ENCODE data around the gene HSPBP1.

HSPBP1 gene

GRCh38 chr19:55239004-55239403, 40.9 kb downstream of the HSPBP1 start:
- no peak overlapping the region for H3K4me3 ChIP-seq (ENCODE audit: low read length)
- TF ChIP-seq, protein P1, sequence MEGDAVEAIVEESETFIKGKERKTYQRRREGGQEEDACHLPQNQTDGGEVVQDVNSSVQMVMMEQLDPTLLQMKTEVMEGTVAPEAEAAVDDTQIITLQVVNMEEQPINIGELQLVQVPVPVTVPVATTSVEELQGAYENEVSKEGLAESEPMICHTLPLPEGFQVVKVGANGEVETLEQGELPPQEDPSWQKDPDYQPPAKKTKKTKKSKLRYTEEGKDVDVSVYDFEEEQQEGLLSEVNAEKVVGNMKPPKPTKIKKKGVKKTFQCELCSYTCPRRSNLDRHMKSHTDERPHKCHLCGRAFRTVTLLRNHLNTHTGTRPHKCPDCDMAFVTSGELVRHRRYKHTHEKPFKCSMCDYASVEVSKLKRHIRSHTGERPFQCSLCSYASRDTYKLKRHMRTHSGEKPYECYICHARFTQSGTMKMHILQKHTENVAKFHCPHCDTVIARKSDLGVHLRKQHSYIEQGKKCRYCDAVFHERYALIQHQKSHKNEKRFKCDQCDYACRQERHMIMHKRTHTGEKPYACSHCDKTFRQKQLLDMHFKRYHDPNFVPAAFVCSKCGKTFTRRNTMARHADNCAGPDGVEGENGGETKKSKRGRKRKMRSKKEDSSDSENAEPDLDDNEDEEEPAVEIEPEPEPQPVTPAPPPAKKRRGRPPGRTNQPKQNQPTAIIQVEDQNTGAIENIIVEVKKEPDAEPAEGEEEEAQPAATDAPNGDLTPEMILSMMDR (IDR thresholded peaks at IDR 0.05; ENCODE audit: insufficient read depth, low read depth, low read length, missing control alignments), result no peak
- no peak for DNase-seq (ENCODE audit: low read depth)

- H3K4me3 ChIP-seq (ENCODE audit: low read length), result no peak overlapping the region
- TF ChIP-seq, protein P1 (IDR thresholded peaks at IDR 0.05; ENCODE audit: insufficient read depth, low read depth, low read length, missing control alignments), result no peak
- no peak for DNase-seq (ENCODE audit: low read depth)
These were observed 41.9 kb downstream of the HSPBP1 start for GRCh38 chr19:55238030-55238429.

DNA sequence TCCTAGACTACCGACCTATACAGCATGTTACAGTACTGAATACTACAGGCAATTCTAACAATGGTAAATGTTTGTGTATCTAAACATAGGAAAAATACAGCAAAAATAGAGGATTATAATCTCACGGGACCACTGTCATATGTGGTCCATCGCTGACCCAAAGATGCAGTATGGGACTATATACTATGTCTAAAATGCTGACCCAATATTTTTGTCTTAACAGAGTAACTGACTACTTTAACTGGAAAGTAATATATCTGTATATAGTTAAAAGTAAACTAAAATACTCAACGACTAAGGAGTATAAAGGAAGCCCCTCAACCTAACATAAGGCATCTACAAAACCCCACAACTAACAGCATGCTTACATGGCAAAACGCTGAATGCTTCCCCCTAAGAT, 46.9 kb downstream of the HSPBP1 start:
- no peak for DNase-seq (ENCODE audit: low read depth)
- TF ChIP-seq, protein P1 (IDR thresholded peaks at IDR 0.05; ENCODE audit: insufficient read depth, low read depth, low read length, missing control alignments), result no peak

GRCh38 chr19:55232286-55232602, 47.7 kb downstream of the HSPBP1 start:
- TF ChIP-seq, protein P1 (IDR thresholded peaks at IDR 0.05; ENCODE audit: insufficient read depth, low read depth, low read length, missing control alignments), result no peak
- no peak for DNase-seq (ENCODE audit: low read depth)
- no peak overlapping the region for H3K4me3 ChIP-seq (ENCODE audit: low read length)

More for the DNA sequence above, 46.9 kb downstream of the HSPBP1 start:
- no peak overlapping the region for H3K4me3 ChIP-seq (ENCODE audit: low read length)

DNA sequence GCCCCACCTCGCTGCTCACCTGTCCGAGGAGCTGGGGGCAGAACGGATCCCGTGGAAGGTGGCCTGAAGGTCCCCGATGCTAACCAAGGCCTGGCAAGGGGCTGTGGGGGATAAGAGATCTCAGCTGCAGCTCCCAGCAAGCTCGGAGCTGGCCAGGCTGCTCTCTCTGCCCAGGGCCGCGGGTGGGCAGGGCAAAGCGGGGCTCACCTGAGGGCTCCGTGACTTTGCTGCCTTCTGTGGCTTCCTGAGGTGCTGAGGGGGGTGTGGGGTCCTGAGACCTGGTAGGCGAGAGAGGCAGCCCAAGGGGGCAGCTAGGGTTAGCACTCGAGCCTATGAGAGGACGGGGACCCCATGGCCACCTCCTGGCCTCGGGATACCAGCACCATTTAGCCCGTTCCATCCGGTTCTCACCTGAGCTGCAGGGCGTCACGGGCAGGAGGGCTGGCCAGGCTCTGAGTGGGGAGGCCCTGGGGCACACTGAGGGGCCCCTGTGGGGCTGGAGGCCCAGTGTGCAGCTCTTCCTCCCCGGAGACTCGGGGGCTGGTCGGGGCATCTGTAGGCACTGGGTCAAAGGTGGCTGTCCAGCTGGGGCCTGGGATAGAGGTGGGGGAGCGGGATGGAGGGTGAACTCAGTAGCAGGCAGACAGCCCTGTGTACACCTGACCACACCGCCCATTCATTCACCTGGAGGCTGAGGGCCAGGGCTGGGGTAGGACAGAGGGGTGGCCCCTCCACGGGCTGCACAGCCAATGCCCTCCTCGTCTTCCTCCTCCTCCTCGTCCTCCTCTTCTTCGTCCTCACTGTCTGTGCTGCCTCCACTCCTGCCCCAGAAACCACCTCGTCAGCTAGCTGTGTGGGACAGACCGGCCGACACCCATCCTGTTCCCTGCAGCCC, 48.3 kb downstream of the HSPBP1 start:
- DNase-seq (ENCODE audit: low read depth), result no peak
- no peak overlapping the region for H3K4me3 ChIP-seq (ENCODE audit: low read length)

GRCh38 chr19:55230780-55231179, 49.1 kb downstream of the HSPBP1 start:
- DNase-seq (ENCODE audit: low read depth), result no peak
- TF ChIP-seq, protein P1 (IDR thresholded peaks at IDR 0.05; ENCODE audit: insufficient read depth, low read depth, low read length, missing control alignments), result no peak
- no peak overlapping the region for H3K4me3 ChIP-seq (ENCODE audit: low read length)

More for the DNA sequence above, 48.3 kb downstream of the HSPBP1 start:
- TF ChIP-seq, protein P1 (IDR thresholded peaks at IDR 0.05; ENCODE audit: insufficient read depth, low read depth, low read length, missing control alignments), result no peak

GRCh38 chr19:55230329-55230728, 49.6 kb downstream of the HSPBP1 start:
- TF ChIP-seq, protein P1 (IDR thresholded peaks at IDR 0.05; ENCODE audit: insufficient read depth, low read depth, low read length, missing control alignments), result no peak
- DNase-seq (ENCODE audit: low read depth), result no peak
- H3K4me3 ChIP-seq (ENCODE audit: low read length), result no peak overlapping the region
